NCI-H2107 treated with DMSO at 0.1 percent for 48 hours (cell line): Measurements from ENCODE around the gene CHCHD10.

Source experiments
- DNase-seq: peaks from one replicate; lab custom pipeline; 2025; ENCODE audit not compliant: unreplicated experiment; lab: John Stamatoyannopoulos, UW

CHCHD10 gene

GRCh38 chr22:23773483-23774113 lies 5.8 kb upstream of the CHCHD10 start:
- DNase-seq, result no peak

- DNase-seq, result peak; percentile 24
Observed at GRCh38 chr22:23772649-23773473, 5.1 kb upstream of the CHCHD10 start, which contains the start of gene MMP11. Gene MMP11, plus strand, starts transcription at chr22:23772849. Its CDS starts 22 bp downstream, at chr22:23772871.

GRCh38 chr22:23772315-23772648 lies 4.5 kb upstream of the CHCHD10 start:
- DNase-seq, result no peak

- DNase-seq, result no peak
Observed at GRCh38 chr22:23769321-23769965, 1.7 kb upstream of the CHCHD10 start.

- no peak for DNase-seq
Observed at GRCh38 chr22:23767303-23767672, 484 bp downstream of the CHCHD10 start.

- no peak for DNase-seq
Observed at GRCh38 chr22:23764899-23765881, 2.6 kb downstream of the CHCHD10 start.

GRCh38 chr22:23763954-23764353 lies 3.8 kb downstream of the CHCHD10 start:
- no peak for DNase-seq

- DNase-seq, result no peak
Observed at GRCh38 chr22:23763579-23763945, 4.2 kb downstream of the CHCHD10 start.

- DNase-seq, result no peak
Observed at GRCh38 chr22:23762842-23763578, 4.8 kb downstream of the CHCHD10 start, which contains the start of gene C22orf15. Gene C22orf15, plus strand, starts transcription at chr22:23762990. Its CDS starts 317 bp downstream, at chr22:23763307.

- no peak for DNase-seq
Observed at GRCh38 chr22:23760056-23760455, 7.7 kb downstream of the CHCHD10 start.

GRCh38 chr22:23759566-23759965 lies 8.2 kb downstream of the CHCHD10 start:
- no peak for DNase-seq

- DNase-seq, result no peak
Observed at GRCh38 chr22:23756891-23757290, 10.9 kb downstream of the CHCHD10 start.

- no peak for DNase-seq
Observed at GRCh38 chr22:23755711-23756110, 12.1 kb downstream of the CHCHD10 start.

GRCh38 chr22:23754980-23755636 lies 12.7 kb downstream of the CHCHD10 start:
- no peak for DNase-seq

GRCh38 chr22:23754220-23754919 lies 13.4 kb downstream of the CHCHD10 start, which contains the start of gene VPREB3:
Gene VPREB3, minus strand, starts transcription at chr22:23754425. Its CDS starts 62 bp downstream, at chr22:23754363.
- DNase-seq, result no peak

GRCh38 chr22:23753385-23753784 lies 14.4 kb downstream of the CHCHD10 start:
- DNase-seq, result no peak

GRCh38 chr22:23752750-23753149 lies 15.0 kb downstream of the CHCHD10 start:
- no peak for DNase-seq

GRCh38 chr22:23752090-23752691 lies 15.6 kb downstream of the CHCHD10 start:
- DNase-seq, result no peak
